H1 (cell line): ENCODE measurements around the gene MGME1. TPM values are rescaled to one million over a fixed set of nuclear protein-coding genes. Genes with fewer than 3 reads are reported as not detected.
A peak's percentile ranks its signal among the peaks of the same experiment; 100 is the strongest.

Experiments used
- CTCF ChIA-PET: fragments of 300-600 bp; sonication (Branson Sonifier 250); formaldehyde crosslinking; loops from one replicate; lab custom pipeline; 2021; ENCODE audit not compliant: partially characterized antibody; lab: Charles Lee
- POLR2A ChIA-PET: fragments of 300-600 bp; sonication (Branson Sonifier 250); formaldehyde crosslinking; loops from one replicate; lab custom pipeline; 2021; ENCODE audit warnings: inconsistent platforms; ENCODE audit not compliant: partially characterized antibody; lab: Charles Lee
- DNase-seq, 2 experiments: peaks; one replicate each; pipeline versions ENCODE4 v3.0.0 to v3.0.0-alpha.2; 2010 to 2022; ENCODE audit warnings: low spot score in 2 of 2, low read depth in 1 of 2, mixed read lengths in 1 of 2
- FAIRE-seq: peaks from 2 replicates; lab custom pipeline; 2011; peaks lifted over from hg19 to GRCh38; lab: Jason Lieb, UNC
- H2AFZ ChIP-seq: 2 replicates; pipeline ENCODE4 v1.8.1; 2012; ENCODE audit warnings: low read length, inconsistent platforms
- H2AK5ac ChIP-seq: 2 replicates; pipeline ENCODE4 v1.6.1; 2013; ENCODE audit warnings: low read depth, low read length
- H2BK120ac ChIP-seq: replicated peaks from 2 replicates; pipeline ENCODE3; 2013; ENCODE audit warnings: low read depth, low read length, inconsistent platforms
- H2BK12ac ChIP-seq: 2 replicates; pipeline ENCODE4 v1.6.1; 2013; ENCODE audit warnings: low read depth, low read length
- H2BK15ac ChIP-seq: 2 replicates; pipeline ENCODE4 v1.6.1; 2013; ENCODE audit warnings: low read length
- H2BK20ac ChIP-seq: 2 replicates; pipeline ENCODE4 v1.6.1; 2013; ENCODE audit warnings: low read length
- H2BK5ac ChIP-seq: 2 replicates; pipeline ENCODE4 v1.6.1; 2013; ENCODE audit warnings: low read depth, low read length
- H3K14ac ChIP-seq: 2 replicates; pipeline ENCODE4 v1.6.1; 2013; ENCODE audit warnings: inconsistent platforms; ENCODE audit not compliant: insufficient read length
- H3K18ac ChIP-seq: 2 replicates; pipeline ENCODE4 v1.6.1; 2013; ENCODE audit warnings: low read length; ENCODE audit errors: extremely low read depth
- H3K23ac ChIP-seq: 2 replicates; pipeline ENCODE4 v1.6.1; 2013; ENCODE audit warnings: inconsistent platforms; ENCODE audit not compliant: insufficient read length
- H3K23me2 ChIP-seq: 2 replicates; pipeline ENCODE4 v1.6.1; 2013; ENCODE audit warnings: low read depth, low read length
- H3K27ac ChIP-seq: 2 replicates; pipeline ENCODE4 v1.6.1; 2011; ENCODE audit warnings: low read depth, low read length, inconsistent platforms
- H3K27me3 ChIP-seq, 4 experiments: replicated peaks in 1 of 4; 1 replicate in 1 of 4; 2 replicates in 3 of 4; pipeline versions ENCODE4 v1.6.1 to v1.8.1; 2011 to 2013; ENCODE audit warnings: low read length in 3 of 4, mild to moderate bottlenecking in 3 of 4, inconsistent platforms in 2 of 4, mixed read lengths in 2 of 4, moderate library complexity in 1 of 4; ENCODE audit not compliant: control insufficient read depth in 3 of 4, insufficient read depth in 3 of 4; ENCODE audit errors: extremely low read depth in 1 of 4
- H3K36me3 ChIP-seq, 4 experiments: 2 replicates each; pipeline versions ENCODE4 v1.6.1 to v1.8.1; 2011 to 2013; ENCODE audit warnings: mild to moderate bottlenecking in 4 of 4, low read length in 3 of 4, moderate library complexity in 2 of 4, control low read depth in 1 of 4, inconsistent platforms in 1 of 4; ENCODE audit not compliant: insufficient read depth in 4 of 4, control insufficient read depth in 2 of 4
- H3K4ac ChIP-seq: replicated peaks from 2 replicates; pipeline ENCODE3; 2013; ENCODE audit warnings: low read length, low read depth, mixed read lengths, inconsistent platforms; ENCODE audit not compliant: insufficient read length
- H3K4me1 ChIP-seq, 4 experiments: replicated peaks in 1 of 4; 1 replicate in 1 of 4; 2 replicates in 3 of 4; pipeline versions ENCODE4 v1.6.1 to v1.8.1; 2011 to 2013; ENCODE audit warnings: low read length in 3 of 4, inconsistent platforms in 2 of 4, mixed read lengths in 1 of 4; ENCODE audit not compliant: insufficient read depth in 4 of 4, control insufficient read depth in 3 of 4
- H3K4me2 ChIP-seq, 2 experiments: 2 replicates each; pipeline versions ENCODE4 v1.6.1 to v1.8.1; 2011 to 2013; ENCODE audit warnings: low read depth in 2 of 2, low read length in 2 of 2, control low read depth in 1 of 2, inconsistent platforms in 1 of 2, mild to moderate bottlenecking in 1 of 2; ENCODE audit not compliant: insufficient read depth in 1 of 2
- H3K4me3 ChIP-seq, 4 experiments: fragments of 200-600, 300-600 bp in 1 of 4; sonication (generic), shearing (Covaris generic), sonication (Bioruptor Twin) in 1 of 4; 2 replicates each; pipeline versions ENCODE4 v1.5.1 to v1.8.1; 2011 to 2016; ENCODE audit warnings: low read length in 4 of 4, low read depth in 3 of 4, control low read depth in 2 of 4, inconsistent platforms in 2 of 4, mild to moderate bottlenecking in 2 of 4, mixed read lengths in 1 of 4, moderate library complexity in 1 of 4; ENCODE audit not compliant: insufficient read depth in 2 of 4; ENCODE audit errors: extremely low read depth in 1 of 4
- H3K56ac ChIP-seq: replicated peaks from 2 replicates; pipeline ENCODE3; 2013; ENCODE audit warnings: low read depth, mild to moderate bottlenecking, mixed read lengths, low read length, inconsistent platforms; ENCODE audit not compliant: insufficient read length
- H3K79me1 ChIP-seq: 2 replicates; pipeline ENCODE4 v1.6.1; 2013; ENCODE audit warnings: low read depth, low read length, control low read depth
- H3K79me2 ChIP-seq, 2 experiments: 2 replicates each; pipeline versions ENCODE4 v1.6.1 to v1.8.1; 2012 to 2013; ENCODE audit warnings: low read length in 2 of 2, mild to moderate bottlenecking in 2 of 2, inconsistent platforms in 1 of 2; ENCODE audit not compliant: insufficient read depth in 2 of 2, control insufficient read depth in 1 of 2
- H3K9ac ChIP-seq, 4 experiments: replicated peaks in 1 of 4; 1 replicate in 1 of 4; 2 replicates in 3 of 4; pipeline versions ENCODE4 v1.6.1 to v1.8.1; 2011 to 2013; ENCODE audit warnings: low read depth in 3 of 4, low read length in 3 of 4, control low read depth in 2 of 4, mild to moderate bottlenecking in 2 of 4, moderate library complexity in 2 of 4, inconsistent platforms in 1 of 4; ENCODE audit errors: extremely low read depth in 1 of 4
- H3K9me3 ChIP-seq, 2 experiments: 2 replicates each; pipeline versions ENCODE4 v1.6.1 to v1.8.1; 2012 to 2013; ENCODE audit warnings: mild to moderate bottlenecking in 2 of 2, moderate library complexity in 2 of 2, control low read depth in 1 of 2, inconsistent platforms in 1 of 2, low read depth in 1 of 2, low read length in 1 of 2, mixed read lengths in 1 of 2; ENCODE audit not compliant: insufficient read depth in 2 of 2
- H4K20me1 ChIP-seq, 2 experiments: replicated peaks in 1 of 2; 2 replicates each; pipeline versions ENCODE3 to v1.8.1; 2011 to 2013; ENCODE audit warnings: inconsistent platforms in 2 of 2, low read length in 2 of 2, mild to moderate bottlenecking in 1 of 2; ENCODE audit not compliant: insufficient read depth in 2 of 2, control insufficient read depth in 1 of 2
- H4K5ac ChIP-seq: 2 replicates; pipeline ENCODE4 v1.6.1; 2013; ENCODE audit warnings: low read length, low read depth, mixed read lengths, inconsistent platforms; ENCODE audit not compliant: insufficient read length
- H4K8ac ChIP-seq: 2 replicates; pipeline ENCODE4 v1.8.0; 2013; ENCODE audit warnings: mild to moderate bottlenecking, moderate library complexity, low read length, inconsistent platforms; ENCODE audit not compliant: insufficient read depth; ENCODE audit errors: extremely low read depth
- H4K91ac ChIP-seq: replicated peaks from 2 replicates; pipeline ENCODE3; 2013; ENCODE audit warnings: low read length, mixed read lengths, inconsistent platforms; ENCODE audit not compliant: insufficient read length
- CHD1 ChIP-seq: IDR thresholded peaks from 2 replicates; pipeline ENCODE4 v1.6.1; 2012; ENCODE audit warnings: low read depth, low read length, improper control_type of control experiment
- CTCF ChIP-seq, 3 experiments: IDR thresholded peaks; 1 replicate in 2 of 3; 2 replicates in 1 of 3; pipeline versions ENCODE4 v1.5.1 to v1.6.1; 2011; ENCODE audit warnings: low read length in 3 of 3, mild to moderate bottlenecking in 3 of 3, inconsistent platforms in 2 of 3, low read depth in 1 of 3, moderate library complexity in 1 of 3; ENCODE audit not compliant: insufficient read depth in 1 of 3; ENCODE audit errors: control extremely low read depth in 1 of 3
- MAFK ChIP-seq: IDR thresholded peaks from 2 replicates; pipeline ENCODE4 v1.6.1; 2012; ENCODE audit warnings: low read depth, mild to moderate bottlenecking, improper control_type of control experiment, low read length
- NANOG ChIP-seq: IDR thresholded peaks from 2 replicates; pipeline ENCODE4 v1.6.1; 2011; ENCODE audit warnings: low read length, low read depth, mild to moderate bottlenecking, inconsistent platforms; ENCODE audit not compliant: insufficient read depth, poor library complexity, severe bottlenecking
- POLR2A ChIP-seq, 2 experiments: IDR thresholded peaks; 1 replicate in 1 of 2; 2 replicates in 1 of 2; pipeline ENCODE4 v1.6.1; 2011; ENCODE audit warnings: low read depth in 2 of 2, low read length in 2 of 2, mild to moderate bottlenecking in 2 of 2; ENCODE audit errors: control extremely low read depth in 1 of 2
- SIN3A ChIP-seq, 2 experiments: IDR thresholded peaks in 1 of 2; conservative IDR thresholded peaks in 1 of 2; 2 replicates each; pipeline ENCODE4 v1.6.1; 2011 to 2012; ENCODE audit warnings: low read length in 2 of 2, improper control_type of control experiment in 1 of 2, low read depth in 1 of 2, mild to moderate bottlenecking in 1 of 2
- TAF7 ChIP-seq: optimal IDR thresholded peaks from 2 replicates; pipeline ENCODE3; 2011; ENCODE audit warnings: low read depth, mild to moderate bottlenecking, inconsistent platforms, low read length, moderate library complexity, borderline replicate concordance
- WGBS, 2 experiments: shearing (Covaris generic) in 1 of 2; methylation state at CpG; one replicate each; pipeline versions ENCODE4 v1.1.6 to v1.1.7; 2013 to 2015; ENCODE audit warnings: low lambda C conversion rate in 2 of 2, mixed read lengths in 2 of 2, inconsistent platforms in 1 of 2, low coverage in 1 of 2, missing lambda C conversion rate in 1 of 2; ENCODE audit not compliant: insufficient replicate concordance in 2 of 2, insufficient coverage in 1 of 2, insufficient read length in 1 of 2; ENCODE audit errors: extremely low coverage in 1 of 2, missing lambda C conversion rate in 1 of 2; 5-methylcytosine and 5-hydroxymethylcytosine counted together
- polyA plus RNA-seq, 7 experiments: library from polyadenylated mRNA; depleted of rRNA in 3 of 7; stranded (reverse) in 5 of 7; unstranded in 2 of 7; fragments of >200 nt in 5 of 7; fragments of 200-250 nt in 2 of 7; gene quantifications; 1 replicate in 5 of 7; 2 replicates in 1 of 7; 4 replicates in 1 of 7; pipeline versions ENCODE4 v1.2.1 to v1.2.3, GENCODE V29; 2011 to 2013; ENCODE audit warnings: missing spikeins in 2 of 7, mixed read lengths in 2 of 7
- total RNA-seq: library from RNA; stranded (reverse); fragmentation: NEBNext Ultra II Directional; extraction: Animal tissue kit (Norgen Biotek cat#: 25700); gene quantifications from 2 replicates; pipeline ENCODE4 v1.2.1, GENCODE V29; 2021

MGME1 gene
- total and polyA plus RNA-seq, 2 of the 8 experiments (the other 6 are each of a cell fraction or from before 2014, with no cell fraction given), result 27.7 to 59.0 TPM

- H3K4me1 ChIP-seq, result peaks cover 4 to 14% (median 12%) of the 10 kb centered on the region in 4 experiments; a peak in 6 of 7 replicates
- peak overlapping the region; percentile 22; the same call in 1 of the 2 replicates for H3K27ac ChIP-seq
- WGBS, 2 experiments, result 12% methylated on average over 9 of the region's 9 CpGs; no CpG with 5 or more reads in 1 of the 2 experiments
- TF ChIP-seq POLR2A (IDR thresholded peaks at IDR 0.05; ENCODE audit: control extremely low read depth in 1 of 2, low read depth in 2 of 2, low read length in 2 of 2) (peak in 1 of 2 experiments; percentile 64; a peak in 2 of 3 replicates), CTCF (IDR thresholded peaks at IDR 0.05; ENCODE audit: control extremely low read depth in 1 of 3, insufficient read depth in 1 of 3, low read depth in 1 of 3, low read length in 3 of 3) (no peak), SIN3A (conservative IDR thresholded peaks at IDR 0.05 in 1 of 2, IDR thresholded peaks at IDR 0.05 in 1 of 2; ENCODE audit: low read depth in 1 of 2, low read length in 2 of 2) (0 out of 4 replicates have a peak, but pooled peaks have one; percentile 25 to 34), MAFK (peak; percentile 42; the same call in 1 of the 2 replicates), NANOG (no peak), CHD1 (no peak; the same call in none of the 2 replicates), TAF7 (peak; percentile 38)
These were observed 2.1 kb upstream of the MGME1 start for GRCh38 chr20:17966432-17967310.

More at GRCh38 chr20:17966432-17967310, 2.1 kb upstream of the MGME1 start:
- H3K14ac ChIP-seq, result no peak overlapping the region
- no peaks in the 10 kb centered on the region for H3K27me3 ChIP-seq
- CTCF ChIA-PET, result interaction anchor here (0.6 to 2.0 kb wide), 7 partner anchors 8 to 294 kb away, joined by 3 to 6 read pairs (median 4); no protein-coding TSS in a partner anchor
- no peak overlapping the region for H2AFZ ChIP-seq
- H2BK15ac ChIP-seq, result no peak overlapping the region
- no peak overlapping the region for H2BK12ac ChIP-seq
- peak overlapping the region; percentile 77 to 99 (median 91) for H3K4me3 ChIP-seq
- no peak overlapping the region for H2AK5ac ChIP-seq
- H4K8ac ChIP-seq, result no peak overlapping the region
- DNase-seq (no peak), FAIRE-seq (no peak)
- H3K4me2 ChIP-seq, result peak overlapping the region; percentile 76 to 98
- peak overlapping the region; percentile 37 for H4K5ac ChIP-seq
- H2BK20ac ChIP-seq, result no peak overlapping the region
- no peak overlapping the region for H4K91ac ChIP-seq
- H2BK120ac ChIP-seq, result no peak overlapping the region
- POLR2A ChIA-PET, result interaction anchor here (0.8 to 20.7 kb wide), 8 partner anchors 10 to 396 kb away, joined by 3 to 424 read pairs (median 10); partner anchors contain the start of gene DSTN
- peaks cover 0 to 38% (median 0%) of the 10 kb centered on the region in 4 experiments; a peak in 2 of 8 replicates for H3K36me3 ChIP-seq
- no peak overlapping the region for H3K4ac ChIP-seq
- H3K9ac ChIP-seq, result peak overlapping the region; percentile 65 to 100 (median 86)
- H4K20me1 ChIP-seq, result peaks cover 35 to 36% of the 10 kb centered on the region in 2 experiments
- no peak overlapping the region for H2BK5ac ChIP-seq
- H3K23me2 ChIP-seq, result peaks cover 14% of the 10 kb centered on the region
- H3K23ac ChIP-seq, result no peak overlapping the region
- no peak overlapping the region for H3K56ac ChIP-seq
- H3K79me1 ChIP-seq, result 0 out of 2 replicates have a peak, but pooled peaks cover 3% of the 10 kb centered on the region
- peaks cover 77 to 97% of the 10 kb centered on the region in 2 experiments for H3K79me2 ChIP-seq
- H3K9me3 ChIP-seq, result no peaks in the 10 kb centered on the region
- H3K18ac ChIP-seq, result no peak overlapping the region; the same call in 1 of the 2 replicates
